Endothelial cell of umbilical vein (primary cell): ENCODE data around the gene FSTL3. TPM values are rescaled to one million over a fixed set of nuclear protein-coding genes. Genes with fewer than 3 reads are reported as not detected.

Experiments used
- BruUV-seq: library from RNA; stranded (reverse); fragments of 400-500 nt; replicated peaks from 2 replicates; lab custom pipeline; 2021; lab: Mats Ljungman, UMichigan
- CTCF ChIA-PET: fragments of 300-600, 350-600 bp; sonication (Branson Sonifier 250); formaldehyde crosslinking; loops from one replicate; lab custom pipeline; 2021; ENCODE audit warnings: antibody characterized with exemption, inconsistent platforms; lab: Charles Lee
- POLR2A ChIA-PET: fragments of 300-600, 350-600 bp; sonication (Branson Sonifier 250); formaldehyde crosslinking; loops from one replicate; lab custom pipeline; 2021; ENCODE audit warnings: antibody characterized with exemption, inconsistent platforms; lab: Charles Lee
- DNase-seq: peaks from one replicate; pipeline ENCODE4 v3.0.0-alpha.2; 2011; ENCODE audit warnings: low read depth, low spot score
- FAIRE-seq: peaks from 2 replicates; lab custom pipeline; 2011; peaks lifted over from hg19 to GRCh38; lab: Jason Lieb, UNC
- H2AFZ ChIP-seq: 2 replicates; pipeline ENCODE4 v1.6.0; 2012; ENCODE audit warnings: low read depth, low read length, control low read depth, inconsistent platforms
- H3K27ac ChIP-seq: 2 replicates; pipeline ENCODE4 v1.5.1; 2011; ENCODE audit warnings: low read depth, mild to moderate bottlenecking, control low read depth, low read length, moderate library complexity; ENCODE audit not compliant: insufficient read depth
- H3K27me3 ChIP-seq, 2 experiments: 2 replicates each; pipeline versions ENCODE4 v1.6.0 to v1.6.1; 2011; ENCODE audit warnings: low read length in 2 of 2, mixed read lengths in 1 of 2; ENCODE audit not compliant: control insufficient read depth in 2 of 2, insufficient read depth in 2 of 2
- H3K36me3 ChIP-seq, 2 experiments: 2 replicates in 1 of 2; 3 replicates in 1 of 2; pipeline ENCODE4 v1.5.1; 2011; ENCODE audit warnings: low read length in 2 of 2, mild to moderate bottlenecking in 1 of 2, moderate library complexity in 1 of 2; ENCODE audit not compliant: control insufficient read depth in 2 of 2, insufficient read depth in 2 of 2; ENCODE audit errors: extremely low read depth in 1 of 2
- H3K4me1 ChIP-seq: 3 replicates; pipeline ENCODE4 v1.5.1; 2011; ENCODE audit warnings: mild to moderate bottlenecking, low read length; ENCODE audit not compliant: control insufficient read depth, insufficient read depth; ENCODE audit errors: extremely low read depth
- H3K4me2 ChIP-seq: 2 replicates; pipeline ENCODE4 v1.6.1; 2011; ENCODE audit warnings: low read length, control low read depth, mixed read lengths; ENCODE audit not compliant: insufficient read depth
- H3K4me3 ChIP-seq, 3 experiments: fragments of 200-600 bp in 1 of 3; sonication (generic), shearing (Covaris generic) in 1 of 3; replicated peaks in 1 of 3; 2 replicates each; pipeline ENCODE4 v1.5.1; 2011 to 2016; ENCODE audit warnings: control low read depth in 3 of 3, low read length in 3 of 3, mild to moderate bottlenecking in 2 of 3, inconsistent platforms in 1 of 3, low read depth in 1 of 3, moderate library complexity in 1 of 3; ENCODE audit not compliant: insufficient read depth in 1 of 3
- H3K79me2 ChIP-seq: 2 replicates; pipeline ENCODE4 v1.6.0; 2012; ENCODE audit warnings: low read length, inconsistent platforms; ENCODE audit not compliant: control insufficient read depth, insufficient read depth
- H3K9ac ChIP-seq: replicated peaks from 2 replicates; pipeline ENCODE3; 2011; ENCODE audit warnings: low read length, control low read depth; ENCODE audit not compliant: insufficient read depth; ENCODE audit errors: extremely low read depth
- H3K9me1 ChIP-seq: replicated peaks from 3 replicates; pipeline ENCODE4 v1.6.0; 2011; ENCODE audit warnings: mild to moderate bottlenecking, low read length; ENCODE audit not compliant: control insufficient read depth, insufficient read depth; ENCODE audit errors: extremely low read depth
- H3K9me3 ChIP-seq: replicated peaks from 2 replicates; pipeline ENCODE4 v1.5.1; 2012; ENCODE audit warnings: low read length, inconsistent platforms; ENCODE audit not compliant: control insufficient read depth, insufficient read depth
- H4K20me1 ChIP-seq: replicated peaks from 2 replicates; pipeline ENCODE3; 2011; ENCODE audit warnings: mild to moderate bottlenecking, low read length; ENCODE audit not compliant: control insufficient read depth, insufficient read depth; ENCODE audit errors: extremely low read depth
- EZH2 ChIP-seq: IDR thresholded peaks from 2 replicates; pipeline ENCODE4 v1.6.1; 2012; ENCODE audit warnings: borderline replicate concordance, low read depth, mild to moderate bottlenecking, moderate library complexity, low read length, inconsistent platforms; ENCODE audit not compliant: severe bottlenecking
- GATA2 ChIP-seq: IDR thresholded peaks from 2 replicates; pipeline ENCODE4 v1.7.0; 2011; ENCODE audit warnings: low read depth, mild to moderate bottlenecking, moderate library complexity, mixed read lengths, low read length; ENCODE audit not compliant: insufficient read length, insufficient read depth
- MYC ChIP-seq: IDR thresholded peaks from one replicate; pipeline ENCODE4 v1.6.1; 2011; ENCODE audit warnings: mild to moderate bottlenecking, low read depth, low read length
- dilution Hi-C: fragments of 300-500 bp; cut with MboI; formaldehyde crosslinking; loops from one replicate; pipeline ENCODE4 v1.15.0; 2019; ENCODE audit warnings: low sequenced_read_pairs; ENCODE audit not compliant: extremely low pct_ligation_motif_present
- intact Hi-C: fragments of 100-400 bp; cut with micrococcal nuclease; formaldehyde crosslinking; loops from one replicate; pipeline ENCODE4 v1.10.0; 2022
- polyA plus RNA-seq, 4 experiments: library from polyadenylated mRNA; depleted of rRNA in 3 of 4; stranded (reverse) in 3 of 4; unstranded in 1 of 4; fragments of >200 nt; gene quantifications; 2 replicates each; pipeline versions ENCODE4 v1.2.1 to v1.2.3, GENCODE V29; 2011 to 2012; ENCODE audit warnings: missing spikeins in 1 of 4
- total RNA-seq: library from RNA; stranded (reverse); gene quantifications from 2 replicates; pipeline ENCODE4 v1.2.3, GENCODE V29; 2021
- TF ChIP-seq, protein P1 (sequence below), 2 donors: IDR thresholded peaks; 1 replicate in 1 of 2; 2 replicates in 1 of 2; pipeline ENCODE4 v1.5.1; 2011; ENCODE audit warnings: low read length in 2 of 2, mild to moderate bottlenecking in 2 of 2, moderate library complexity in 2 of 2, control low read depth in 1 of 2, inconsistent platforms in 1 of 2, low read depth in 1 of 2; ENCODE audit not compliant: insufficient read depth in 1 of 2; ENCODE audit errors: extremely low read depth in 1 of 2

FSTL3 gene
- total and polyA plus RNA-seq, 2 donors (not counting 3 experiments of a cell fraction or from before 2014, with no cell fraction given), result 19.9 to 45.2 TPM

DNA sequence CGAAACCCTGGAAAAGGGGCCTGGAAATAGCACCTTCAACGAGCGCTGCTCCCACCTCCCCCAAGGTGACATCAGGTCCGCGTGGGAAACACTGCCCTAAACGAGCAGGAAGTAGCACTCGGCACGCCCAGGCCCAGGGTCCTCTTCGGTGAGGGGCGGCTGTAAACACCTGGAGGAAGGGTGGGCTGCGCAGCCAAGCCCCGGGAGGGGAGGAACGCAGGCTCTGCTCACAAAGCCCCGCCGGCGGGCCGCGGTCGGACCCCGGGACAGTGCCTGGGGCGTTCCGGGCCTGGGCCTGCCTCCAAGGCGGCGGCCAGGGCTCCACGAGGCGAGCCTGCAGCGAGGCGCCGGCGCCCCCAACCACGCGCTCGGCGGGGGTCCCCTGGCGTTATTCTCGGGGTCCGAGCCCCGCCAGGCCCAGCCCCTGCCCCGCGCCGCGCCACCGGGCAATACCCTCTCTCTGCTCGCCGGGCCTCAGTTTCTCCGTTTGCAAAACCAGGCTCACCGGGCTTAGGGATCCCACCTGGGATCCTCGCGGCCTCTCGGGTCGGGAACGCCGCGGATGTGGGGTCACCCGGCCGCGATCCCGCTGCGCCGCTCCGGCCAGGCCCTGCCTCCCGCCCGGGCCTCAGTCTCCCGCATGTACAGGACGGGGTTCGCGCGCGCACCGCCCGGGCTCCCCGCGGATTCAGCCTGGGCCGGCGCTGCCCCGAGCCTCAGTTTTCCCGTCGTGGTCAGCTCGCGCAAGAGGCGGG is 13.8 kb upstream of the FSTL3 start:
- Histone ChIP-seq H3K4me1 (peaks cover 19% of the 10 kb centered on the region), H2AFZ (peak overlapping the region; percentile 35), H3K9me1 (no peaks in the 10 kb centered on the region), H3K9me3 (no peaks in the 10 kb centered on the region), H3K9ac (peak overlapping the region; percentile 87), H3K27ac (peak overlapping the region; percentile 60), H3K4me3 (peak overlapping the region; percentile 73 to 89 (median 86)), H3K79me2 (peaks cover 56% of the 10 kb centered on the region), H3K4me2 (peak overlapping the region; percentile 68), H3K27me3 (no peaks in the 10 kb centered on the region), H3K36me3 (peaks cover 0 to 4% of the 10 kb centered on the region in 2 experiments), H4K20me1 (no peaks in the 10 kb centered on the region)
- TF ChIP-seq EZH2, result no peak
- TF ChIP-seq, protein P1, sequence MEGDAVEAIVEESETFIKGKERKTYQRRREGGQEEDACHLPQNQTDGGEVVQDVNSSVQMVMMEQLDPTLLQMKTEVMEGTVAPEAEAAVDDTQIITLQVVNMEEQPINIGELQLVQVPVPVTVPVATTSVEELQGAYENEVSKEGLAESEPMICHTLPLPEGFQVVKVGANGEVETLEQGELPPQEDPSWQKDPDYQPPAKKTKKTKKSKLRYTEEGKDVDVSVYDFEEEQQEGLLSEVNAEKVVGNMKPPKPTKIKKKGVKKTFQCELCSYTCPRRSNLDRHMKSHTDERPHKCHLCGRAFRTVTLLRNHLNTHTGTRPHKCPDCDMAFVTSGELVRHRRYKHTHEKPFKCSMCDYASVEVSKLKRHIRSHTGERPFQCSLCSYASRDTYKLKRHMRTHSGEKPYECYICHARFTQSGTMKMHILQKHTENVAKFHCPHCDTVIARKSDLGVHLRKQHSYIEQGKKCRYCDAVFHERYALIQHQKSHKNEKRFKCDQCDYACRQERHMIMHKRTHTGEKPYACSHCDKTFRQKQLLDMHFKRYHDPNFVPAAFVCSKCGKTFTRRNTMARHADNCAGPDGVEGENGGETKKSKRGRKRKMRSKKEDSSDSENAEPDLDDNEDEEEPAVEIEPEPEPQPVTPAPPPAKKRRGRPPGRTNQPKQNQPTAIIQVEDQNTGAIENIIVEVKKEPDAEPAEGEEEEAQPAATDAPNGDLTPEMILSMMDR (IDR thresholded peaks at IDR 0.05; ENCODE audit: extremely low read depth in 1 of 2, insufficient read depth in 1 of 2, low read depth in 1 of 2, low read length in 2 of 2), result no peak
- no peak for TF ChIP-seq MYC
- TF ChIP-seq GATA2, result no peak
- ChIA-PET POLR2A (interaction anchor here (0.7 kb wide), 1 partner anchor 18 kb away, joined by 3 read pairs; no protein-coding TSS in a partner anchor), CTCF (interaction anchor here (0.7 to 1.9 kb wide), 4 partner anchors 65 to 86 kb away, joined by 3 to 67 read pairs (median 6); no protein-coding TSS in a partner anchor)
- BruUV-seq, result no TSS peak
- intact Hi-C loops (loop anchor here (2.0 kb wide), 1 partner anchor 78 kb away; no protein-coding TSS in a partner anchor), dilution Hi-C loops (no loop called here)
- DNase-seq (peak; percentile 36), FAIRE-seq (peak; percentile 59)
